GM10248 (cell line): ENCODE results near the gene ARRB2.
"Not testable (repeated sequence)": the region's sequence is repeated elsewhere in the genome, so short reads cannot be mapped to it uniquely, and the experiment has no call there.

Experiments
- CTCF ChIA-PET: fragments of 300-600 bp; sonication (Branson Sonifier 250); formaldehyde crosslinking; extraction: SDS; loops from one replicate; lab custom pipeline; 2021; ENCODE audit warnings: antibody characterized with exemption; lab: Yijun Ruan, JAX
- POLR2A ChIA-PET: fragments of 350-650 bp; sonication (Branson Sonifier 250); formaldehyde crosslinking; extraction: SDS; loops from one replicate; lab custom pipeline; 2020; ENCODE audit warnings: antibody characterized with exemption; lab: Yijun Ruan, JAX
- DNase-seq: peaks from one replicate; pipeline ENCODE4 v3.0.0; 2012; ENCODE audit errors: extremely low spot score
- CTCF ChIP-seq: IDR thresholded peaks from 2 replicates; pipeline ENCODE4 v1.5.1; 2012; ENCODE audit warnings: mild to moderate bottlenecking, low read depth; ENCODE audit errors: extremely low read depth, missing control alignments, control extremely low read depth

The ARRB2 gene

GRCh38 chr17:4696437-4696805, 14.0 kb upstream of the ARRB2 start:
- CTCF ChIA-PET: interaction anchor here (1.1 kb wide), 1 partner anchor 39 kb away, joined by 3 read pairs; no protein-coding TSS in a partner anchor
- no peak for TF ChIP-seq CTCF
- POLR2A ChIA-PET: no interaction called here
- peak; percentile 66 for DNase-seq

- peak; percentile 2 for TF ChIP-seq CTCF
- DNase-seq: not testable (repeated sequence)
- CTCF ChIA-PET: interaction anchor here (1.1 to 1.5 kb wide), 3 partner anchors 9 to 133 kb away, joined by 3 read pairs; no protein-coding TSS in a partner anchor
- POLR2A ChIA-PET: interaction anchor here (0.6 to 0.7 kb wide), 2 partner anchors 201 to 255 kb away, joined by 3 to 4 read pairs; no protein-coding TSS in a partner anchor
Measured at GRCh38 chr17:4699401-4700056, 10.9 kb upstream of the ARRB2 start.

GRCh38 chr17:4701116-4701515, 9.3 kb upstream of the ARRB2 start:
- ChIA-PET CTCF (interaction anchor here (1.1 kb wide), 2 partner anchors 9 to 10 kb away, joined by 4 read pairs; partner anchors contain the start of gene ARRB2), POLR2A (no interaction called here)
- DNase-seq: no peak
- no peak for TF ChIP-seq CTCF

GRCh38 chr17:4703330-4703691, 7.1 kb upstream of the ARRB2 start:
- no peak for TF ChIP-seq CTCF
- POLR2A ChIA-PET: no interaction called here
- CTCF ChIA-PET: interaction anchor here (0.8 to 1.5 kb wide), 5 partner anchors 22 to 200 kb away, joined by 3 to 5 read pairs (median 3); partner anchors contain the start of gene CHRNE
- DNase-seq: no peak

- CTCF ChIA-PET: interaction anchor here (1.2 kb wide), 1 partner anchor 138 kb away, joined by 4 read pairs; no protein-coding TSS in a partner anchor
- DNase-seq, POLR2A ChIA-PET: not testable (repeated sequence)
Measured at GRCh38 chr17:4704574-4704907, 5.9 kb upstream of the ARRB2 start.

GRCh38 chr17:4704991-4705390, 5.4 kb upstream of the ARRB2 start:
- no peak for DNase-seq
- POLR2A ChIA-PET: no interaction called here
- CTCF ChIA-PET: interaction anchor here (1.2 kb wide), 1 partner anchor 138 kb away, joined by 4 read pairs; no protein-coding TSS in a partner anchor
- TF ChIP-seq CTCF: no peak

GRCh38 chr17:4706121-4706520, 4.3 kb upstream of the ARRB2 start:
- POLR2A ChIA-PET: interaction anchor here (0.5 kb wide), 1 partner anchor 279 kb away, joined by 4 read pairs; no protein-coding TSS in a partner anchor

More at GRCh38 chr17:4706121-4706520, 4.3 kb upstream of the ARRB2 start:
- CTCF ChIA-PET: interaction anchor here (1.5 kb wide), 1 partner anchor 183 kb away, joined by 3 read pairs; no protein-coding TSS in a partner anchor
- no peak for TF ChIP-seq CTCF
- no peak for DNase-seq
